Right lobe of liver (tissue), 6 donors: ENCODE results near the gene PYHIN1. TPM values are rescaled to one million over a fixed set of nuclear protein-coding genes. Genes with fewer than 3 reads are reported as not detected.
A peak's percentile ranks its signal among the peaks of the same experiment; 100 is the strongest.
"Not testable (repeated sequence)": the region's sequence is repeated elsewhere in the genome, so short reads cannot be mapped to it uniquely, and the experiment has no call there.

ENCODE experiments used
- ATAC-seq, 4 donors: fragments of 200-7000 bp; cut with Tn5 transposase; one replicate each; pipeline ENCODE4 v1.9.1; 2020; ENCODE audit warnings: mild to moderate bottlenecking in 4 of 4, moderate library complexity in 4 of 4
- DNase-seq, 3 donors: peaks; one replicate each; pipeline ENCODE4 v3.0.0-alpha.2; 2020
- H3K27ac ChIP-seq, 3 donors: fragments of 200-600 bp; one replicate each; pipeline ENCODE4 v1.8.0; 2022
- H3K27me3 ChIP-seq, 2 donors: fragments of 200-600 bp; one replicate each; pipeline ENCODE4 v1.8.0; 2022
- H3K36me3 ChIP-seq, 4 donors: fragments of 200-600 bp; sonication (generic) in 1 of 4; one replicate each; pipeline versions ENCODE4 v1.5.1 to v1.8.0; 2017 to 2022; ENCODE audit warnings: control low read depth in 1 of 4
- H3K4me1 ChIP-seq, 4 donors: fragments of 200-600 bp; sonication (generic) in 1 of 4; one replicate each; pipeline versions ENCODE4 v1.5.1 to v1.8.0; 2017 to 2022; ENCODE audit warnings: control low read depth in 1 of 4
- H3K4me3 ChIP-seq, 3 donors: fragments of 200-600 bp; one replicate each; pipeline ENCODE4 v1.8.0; 2022
- H3K9me3 ChIP-seq, 4 donors: fragments of 200-600 bp; sonication (generic) in 1 of 4; one replicate each; pipeline versions ENCODE4 v1.5.1 to v1.8.0; 2017 to 2022; ENCODE audit warnings: control low read depth in 1 of 4
- CTCF ChIP-seq, 4 donors: fragments of 200-600 bp in 3 of 4; fragments of 450-650 bp in 1 of 4; IDR thresholded peaks; one replicate each; pipeline versions ENCODE4 v1.5.1 to v1.8.0; 2016 to 2022; ENCODE audit warnings: antibody characterized with exemption in 4 of 4, mild to moderate bottlenecking in 2 of 4
- POLR2A ChIP-seq: fragments of 450-650 bp; IDR thresholded peaks from one replicate; pipeline ENCODE4 v1.6.1; 2017; ENCODE audit warnings: antibody characterized with exemption, mild to moderate bottlenecking
- WGBS: methylation state at CpG from one replicate; pipeline ENCODE4 v1.1.6; 2018; ENCODE audit warnings: low coverage, low lambda C conversion rate; ENCODE audit not compliant: insufficient coverage; ENCODE audit errors: missing lambda C conversion rate; 5-methylcytosine and 5-hydroxymethylcytosine counted together
- intact Hi-C, 2 donors: fragments of 100-400 bp; cut with DNase I; formaldehyde crosslinking; loops; one replicate each; pipeline versions ENCODE4 v1.11.2 to v1.14.1; 2022
- total RNA-seq, 6 experiments: library from RNA; depleted of rRNA in 2 of 6; stranded (reverse); fragments of >200 nt in 2 of 6; fragmentation: NEBNext Ultra II Directional in 3 of 6; extraction: Animal tissue kit (Norgen Biotek cat#: 25700) in 3 of 6; gene quantifications; one replicate each; pipeline versions ENCODE4 v1.1.0 to v1.2.4, GENCODE V29; 2016 to 2023
- donor health status: DM: no; HTN: yes; CAD: no.
- donor health status: DM: no; HTN: no; CAD: no.
- donor health status: DM: no; HTN: no; CAD: no.
- donor health status: DM: no; HTN: yes; CAD: no.
- donor health status: DM: no; HTN: yes; CAD: no.

PYHIN1 gene
- total RNA-seq, 6 experiments from 2014 or later, result 0.22 to 2.2 (median 0.61) TPM

GRCh38 chr1:159000070-159000409 lies 68.7 kb downstream of the PYHIN1 start:
- no peak for DNase-seq
- peak overlapping the region; percentile 57 to 80 (median 65) for H3K27ac ChIP-seq

GRCh38 chr1:159000625-159001024 lies 69.3 kb downstream of the PYHIN1 start:
- Histone ChIP-seq H3K4me1 (peaks cover 0 to 14% (median 0%) of the 10 kb centered on the region in 4 donors), H3K27ac (peak overlapping the region; percentile 57 to 80 (median 65)), H3K4me3 (peak overlapping the region; percentile 12 to 39 (median 18)), H3K36me3 (no peaks in the 10 kb centered on the region), H3K27me3 (no peaks in the 10 kb centered on the region), H3K9me3 (no peaks in the 10 kb centered on the region)
- intact Hi-C loops, result no loop called here
- TF ChIP-seq POLR2A, result no peak
- no peak for TF ChIP-seq CTCF (IDR thresholded peaks at IDR 0.05)
- DNase-seq (peak; percentile 61 to 81 (median 74)), ATAC-seq (peak; percentile 72 to 82 (median 78))
- WGBS, result 5% methylated on average over 1 of the region's 1 CpG

More at GRCh38 chr1:159000070-159000409, 68.7 kb downstream of the PYHIN1 start:
- Histone ChIP-seq H3K4me3 (peak overlapping the region; percentile 12 to 39 (median 18)), H3K9me3 (no peaks in the 10 kb centered on the region), H3K36me3 (no peaks in the 10 kb centered on the region), H3K4me1 (peaks cover 0 to 14% (median 0%) of the 10 kb centered on the region in 4 donors), H3K27me3 (no peaks in the 10 kb centered on the region)
- 16% methylated on average over 6 of the region's 6 CpGs for WGBS
- ATAC-seq, result peak; percentile 13 to 38 (median 29)
- intact Hi-C loops, result no loop called here
- TF ChIP-seq CTCF (IDR thresholded peaks at IDR 0.05) (no peak), POLR2A (no peak)

GRCh38 chr1:159005161-159005560 lies 73.8 kb downstream of the PYHIN1 start:
- Histone ChIP-seq H3K4me1 (peaks cover 0 to 10% (median 0%) of the 10 kb centered on the region in 4 donors), H3K27ac (peak overlapping the region in 1 of 3 donors; percentile 33), H3K36me3 (no peaks in the 10 kb centered on the region), H3K27me3 (no peaks in the 10 kb centered on the region), H3K4me3 (no peak overlapping the region), H3K9me3 (no peaks in the 10 kb centered on the region)
- no peak for TF ChIP-seq POLR2A
- TF ChIP-seq CTCF (IDR thresholded peaks at IDR 0.05), result no peak
- intact Hi-C loops, result no loop called here
- ATAC-seq (no peak), DNase-seq (no peak)

- H3K27ac ChIP-seq, result peak overlapping the region in 1 of 3 donors; percentile 33
- H3K36me3 ChIP-seq, result no peaks in the 10 kb centered on the region
- no peaks in the 10 kb centered on the region for H3K9me3 ChIP-seq
- H3K27me3 ChIP-seq, result no peaks in the 10 kb centered on the region
- H3K4me3 ChIP-seq, result no peak overlapping the region
- 17% methylated on average over 6 of the region's 6 CpGs for WGBS
- DNase-seq, result peak in 1 of 3 donors; percentile 22
- TF ChIP-seq CTCF (IDR thresholded peaks at IDR 0.05) (no peak), POLR2A (no peak)
- H3K4me1 ChIP-seq, result peaks cover 0 to 9% (median 0%) of the 10 kb centered on the region in 4 donors
- ATAC-seq, result peak; percentile 33 to 55 (median 35)
- intact Hi-C loops, result no loop called here
Observed at GRCh38 chr1:159005676-159006075, 74.3 kb downstream of the PYHIN1 start.

GRCh38 chr1:159006210-159006807 lies 75.0 kb downstream of the PYHIN1 start:
- ATAC-seq, H3K9me3 ChIP-seq, H3K4me3 ChIP-seq, DNase-seq, H3K36me3 ChIP-seq, H3K4me1 ChIP-seq, intact Hi-C loops, H3K27me3 ChIP-seq: not testable (repeated sequence)
- peak overlapping the region in 1 of 3 donors; percentile 33 for H3K27ac ChIP-seq
- 21% methylated on average over 11 of the region's 11 CpGs for WGBS
